Measurements from ENCODE around the gene PTPRZ1.

GRCh38 chr7:122094549-122094948 is 221.6 kb downstream of the PTPRZ1 start:
- TF ChIP-seq CTCF (IDR thresholded peaks at IDR 0.05), result no peak
- TF ChIP-seq POLR2A (IDR thresholded peaks at IDR 0.05), result no peak

All from adrenal gland (tissue), 5 donors.